Neutrophil (primary cell): ENCODE measurements around the gene HELZ.

ENCODE experiments used
- H3K27ac ChIP-seq: fragments of 200-600 bp; sonication (generic); 2 replicates; pipeline ENCODE4 v1.5.1; 2016; ENCODE audit warnings: mild to moderate bottlenecking, moderate library complexity
- H3K27me3 ChIP-seq: fragments of 200-600 bp; sonication (generic); 2 replicates; pipeline ENCODE4 v1.6.0; 2016; ENCODE audit warnings: mild to moderate bottlenecking
- H3K36me3 ChIP-seq: fragments of 200-600 bp; sonication (generic); 2 replicates; pipeline ENCODE4 v1.5.1; 2017
- H3K4me1 ChIP-seq, 2 experiments: fragments of 200-600 bp in 1 of 2; sonication (generic) in 1 of 2; 1 replicate in 1 of 2; 2 replicates in 1 of 2; pipeline versions ENCODE4 v1.5.1 to v1.6.1; 2013 to 2016; ENCODE audit warnings: low read depth in 1 of 2, low read length in 1 of 2, mild to moderate bottlenecking in 1 of 2, moderate library complexity in 1 of 2; ENCODE audit not compliant: control insufficient read depth in 1 of 2, insufficient read depth in 1 of 2
- H3K4me3 ChIP-seq, 2 experiments: fragments of 200-600 bp in 1 of 2; sonication (generic) in 1 of 2; 1 replicate in 1 of 2; 2 replicates in 1 of 2; pipeline ENCODE4 v1.5.1; 2013 to 2016; ENCODE audit warnings: low read depth in 1 of 2, low read length in 1 of 2, mild to moderate bottlenecking in 1 of 2, moderate library complexity in 1 of 2
- H3K9me3 ChIP-seq: fragments of 200-600 bp; sonication (generic); 2 replicates; pipeline ENCODE4 v1.5.1; 2016
- CTCF ChIP-seq: fragments of 200-600 bp; sonication (generic); IDR thresholded peaks from 2 replicates; pipeline ENCODE4 v1.5.1; 2016; ENCODE audit warnings: antibody characterized with exemption

HELZ gene

GRCh38 chr17:67121316-67121891 lies 123.6 kb downstream of the HELZ start:
- H3K4me3 ChIP-seq = no peak overlapping the region
- H3K9me3 ChIP-seq = no peaks in the 10 kb centered on the region
- no peaks in the 10 kb centered on the region for H3K27me3 ChIP-seq
- no peak overlapping the region for H3K27ac ChIP-seq
- TF ChIP-seq CTCF = no peak
- peaks cover 54% of the 10 kb centered on the region for H3K36me3 ChIP-seq
- H3K4me1 ChIP-seq = no peaks in the 10 kb centered on the region

DNA sequence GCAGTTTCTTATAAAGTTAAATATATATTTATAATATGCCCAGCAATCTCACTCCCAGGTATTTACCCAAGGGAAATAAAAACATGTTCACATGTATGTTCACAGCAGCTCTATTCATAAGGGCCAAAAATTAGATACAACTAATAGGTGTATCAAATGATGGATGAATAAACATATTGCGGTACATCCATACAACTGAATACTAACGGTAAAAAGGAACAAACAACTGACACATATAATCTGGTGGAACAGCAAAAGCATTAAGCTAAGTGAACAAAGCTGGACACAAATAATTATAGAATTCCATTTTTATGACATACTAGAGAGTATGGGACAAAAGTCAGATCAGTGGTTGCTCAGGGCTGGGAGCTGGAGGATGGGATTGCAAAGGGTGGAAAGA lies 125.9 kb downstream of the HELZ start:
- Histone ChIP-seq H3K27ac (no peak overlapping the region), H3K27me3 (no peaks in the 10 kb centered on the region), H3K4me1 (no peaks in the 10 kb centered on the region), H3K9me3 (no peaks in the 10 kb centered on the region), H3K36me3 (peaks cover 54% of the 10 kb centered on the region), H3K4me3 (no peak overlapping the region)
- TF ChIP-seq CTCF = no peak

- no peak overlapping the region for H3K4me3 ChIP-seq
- no peak for TF ChIP-seq CTCF
- H3K36me3 ChIP-seq = peaks cover 65% of the 10 kb centered on the region
- no peak overlapping the region for H3K27ac ChIP-seq
- H3K9me3 ChIP-seq = no peaks in the 10 kb centered on the region
- no peaks in the 10 kb centered on the region for H3K4me1 ChIP-seq
- no peaks in the 10 kb centered on the region for H3K27me3 ChIP-seq
Observed at GRCh38 chr17:67116045-67116575, 128.9 kb downstream of the HELZ start.

GRCh38 chr17:67115401-67115800 lies 129.6 kb downstream of the HELZ start:
- no peak for TF ChIP-seq CTCF
- Histone ChIP-seq H3K4me1 (no peaks in the 10 kb centered on the region), H3K36me3 (peaks cover 65% of the 10 kb centered on the region), H3K27ac (no peak overlapping the region), H3K9me3 (no peaks in the 10 kb centered on the region), H3K27me3 (no peaks in the 10 kb centered on the region), H3K4me3 (no peak overlapping the region)

GRCh38 chr17:67113486-67113885 lies 131.5 kb downstream of the HELZ start:
- Histone ChIP-seq H3K4me3 (no peak overlapping the region), H3K4me1 (no peaks in the 10 kb centered on the region), H3K27ac (no peak overlapping the region), H3K9me3 (no peaks in the 10 kb centered on the region), H3K27me3 (no peaks in the 10 kb centered on the region), H3K36me3 (peaks cover 64% of the 10 kb centered on the region)
- TF ChIP-seq CTCF = no peak
